Endothelial cell of umbilical vein (primary cell): ENCODE results near the gene EFEMP1. TPM values are rescaled to one million over a fixed set of nuclear protein-coding genes. Genes with fewer than 3 reads are reported as not detected.

Source experiments
- BruUV-seq: library from RNA; stranded (reverse); fragments of 400-500 nt; replicated peaks from 2 replicates; lab custom pipeline; 2021; lab: Mats Ljungman, UMichigan
- CTCF ChIA-PET: fragments of 300-600, 350-600 bp; sonication (Branson Sonifier 250); formaldehyde crosslinking; loops from one replicate; lab custom pipeline; 2021; ENCODE audit warnings: antibody characterized with exemption, inconsistent platforms; lab: Charles Lee
- POLR2A ChIA-PET: fragments of 300-600, 350-600 bp; sonication (Branson Sonifier 250); formaldehyde crosslinking; loops from one replicate; lab custom pipeline; 2021; ENCODE audit warnings: antibody characterized with exemption, inconsistent platforms; lab: Charles Lee
- DNase-seq: peaks from one replicate; pipeline ENCODE4 v3.0.0-alpha.2; 2011; ENCODE audit warnings: low read depth, low spot score
- FAIRE-seq: peaks from 2 replicates; lab custom pipeline; 2011; peaks lifted over from hg19 to GRCh38; lab: Jason Lieb, UNC
- H2AFZ ChIP-seq: 2 replicates; pipeline ENCODE4 v1.6.0; 2012; ENCODE audit warnings: low read depth, low read length, control low read depth, inconsistent platforms
- H3K27ac ChIP-seq: 2 replicates; pipeline ENCODE4 v1.5.1; 2011; ENCODE audit warnings: low read depth, mild to moderate bottlenecking, control low read depth, low read length, moderate library complexity; ENCODE audit not compliant: insufficient read depth
- H3K27me3 ChIP-seq, 2 experiments: 2 replicates each; pipeline versions ENCODE4 v1.6.0 to v1.6.1; 2011; ENCODE audit warnings: low read length in 2 of 2, mixed read lengths in 1 of 2; ENCODE audit not compliant: control insufficient read depth in 2 of 2, insufficient read depth in 2 of 2
- H3K36me3 ChIP-seq, 2 experiments: 2 replicates in 1 of 2; 3 replicates in 1 of 2; pipeline ENCODE4 v1.5.1; 2011; ENCODE audit warnings: low read length in 2 of 2, mild to moderate bottlenecking in 1 of 2, moderate library complexity in 1 of 2; ENCODE audit not compliant: control insufficient read depth in 2 of 2, insufficient read depth in 2 of 2; ENCODE audit errors: extremely low read depth in 1 of 2
- H3K4me1 ChIP-seq: 3 replicates; pipeline ENCODE4 v1.5.1; 2011; ENCODE audit warnings: mild to moderate bottlenecking, low read length; ENCODE audit not compliant: control insufficient read depth, insufficient read depth; ENCODE audit errors: extremely low read depth
- H3K4me2 ChIP-seq: 2 replicates; pipeline ENCODE4 v1.6.1; 2011; ENCODE audit warnings: low read length, control low read depth, mixed read lengths; ENCODE audit not compliant: insufficient read depth
- H3K4me3 ChIP-seq, 3 experiments: fragments of 200-600 bp in 1 of 3; sonication (generic), shearing (Covaris generic) in 1 of 3; replicated peaks in 1 of 3; 2 replicates each; pipeline ENCODE4 v1.5.1; 2011 to 2016; ENCODE audit warnings: control low read depth in 3 of 3, low read length in 3 of 3, mild to moderate bottlenecking in 2 of 3, inconsistent platforms in 1 of 3, low read depth in 1 of 3, moderate library complexity in 1 of 3; ENCODE audit not compliant: insufficient read depth in 1 of 3
- H3K79me2 ChIP-seq: 2 replicates; pipeline ENCODE4 v1.6.0; 2012; ENCODE audit warnings: low read length, inconsistent platforms; ENCODE audit not compliant: control insufficient read depth, insufficient read depth
- H3K9ac ChIP-seq: replicated peaks from 2 replicates; pipeline ENCODE3; 2011; ENCODE audit warnings: low read length, control low read depth; ENCODE audit not compliant: insufficient read depth; ENCODE audit errors: extremely low read depth
- H3K9me1 ChIP-seq: replicated peaks from 3 replicates; pipeline ENCODE4 v1.6.0; 2011; ENCODE audit warnings: mild to moderate bottlenecking, low read length; ENCODE audit not compliant: control insufficient read depth, insufficient read depth; ENCODE audit errors: extremely low read depth
- H3K9me3 ChIP-seq: replicated peaks from 2 replicates; pipeline ENCODE4 v1.5.1; 2012; ENCODE audit warnings: low read length, inconsistent platforms; ENCODE audit not compliant: control insufficient read depth, insufficient read depth
- H4K20me1 ChIP-seq: replicated peaks from 2 replicates; pipeline ENCODE3; 2011; ENCODE audit warnings: mild to moderate bottlenecking, low read length; ENCODE audit not compliant: control insufficient read depth, insufficient read depth; ENCODE audit errors: extremely low read depth
- EZH2 ChIP-seq: IDR thresholded peaks from 2 replicates; pipeline ENCODE4 v1.6.1; 2012; ENCODE audit warnings: borderline replicate concordance, low read depth, mild to moderate bottlenecking, moderate library complexity, low read length, inconsistent platforms; ENCODE audit not compliant: severe bottlenecking
- FOS ChIP-seq: IDR thresholded peaks from 2 replicates; pipeline ENCODE4 v1.6.1; 2011; ENCODE audit warnings: mild to moderate bottlenecking, low read length, moderate library complexity, borderline replicate concordance; ENCODE audit not compliant: insufficient read depth
- GATA2 ChIP-seq: IDR thresholded peaks from 2 replicates; pipeline ENCODE4 v1.7.0; 2011; ENCODE audit warnings: low read depth, mild to moderate bottlenecking, moderate library complexity, mixed read lengths, low read length; ENCODE audit not compliant: insufficient read length, insufficient read depth
- JUN ChIP-seq: IDR thresholded peaks from 2 replicates; pipeline ENCODE4 v1.6.1; 2011; ENCODE audit warnings: borderline replicate concordance, low read depth; ENCODE audit not compliant: insufficient read length, insufficient read depth
- MYC ChIP-seq: IDR thresholded peaks from one replicate; pipeline ENCODE4 v1.6.1; 2011; ENCODE audit warnings: mild to moderate bottlenecking, low read depth, low read length
- POLR2A ChIP-seq: IDR thresholded peaks from 2 replicates; pipeline ENCODE4 v1.6.1; 2012; ENCODE audit warnings: low read depth, mild to moderate bottlenecking, control low read depth, low read length
- POLR2AphosphoS5 ChIP-seq: IDR thresholded peaks from 2 replicates; pipeline ENCODE4 v1.6.1; 2012; ENCODE audit warnings: low read depth, mild to moderate bottlenecking, control low read depth, low read length, moderate library complexity; ENCODE audit not compliant: insufficient read depth
- dilution Hi-C: fragments of 300-500 bp; cut with MboI; formaldehyde crosslinking; loops from one replicate; pipeline ENCODE4 v1.15.0; 2019; ENCODE audit warnings: low sequenced_read_pairs; ENCODE audit not compliant: extremely low pct_ligation_motif_present
- intact Hi-C: fragments of 100-400 bp; cut with micrococcal nuclease; formaldehyde crosslinking; loops from one replicate; pipeline ENCODE4 v1.10.0; 2022
- polyA plus RNA-seq, 4 experiments: library from polyadenylated mRNA; depleted of rRNA in 3 of 4; stranded (reverse) in 3 of 4; unstranded in 1 of 4; fragments of >200 nt; gene quantifications; 2 replicates each; pipeline versions ENCODE4 v1.2.1 to v1.2.3, GENCODE V29; 2011 to 2012; ENCODE audit warnings: missing spikeins in 1 of 4
- total RNA-seq: library from RNA; stranded (reverse); gene quantifications from 2 replicates; pipeline ENCODE4 v1.2.3, GENCODE V29; 2021
- TF ChIP-seq, protein P1 (sequence below): IDR thresholded peaks from 2 replicates; pipeline ENCODE4 v1.6.1; 2011; ENCODE audit not compliant: insufficient read depth, insufficient read length
- TF ChIP-seq, protein P2 (sequence below), 2 donors: IDR thresholded peaks; 1 replicate in 1 of 2; 2 replicates in 1 of 2; pipeline ENCODE4 v1.5.1; 2011; ENCODE audit warnings: low read length in 2 of 2, mild to moderate bottlenecking in 2 of 2, moderate library complexity in 2 of 2, control low read depth in 1 of 2, inconsistent platforms in 1 of 2, low read depth in 1 of 2; ENCODE audit not compliant: insufficient read depth in 1 of 2; ENCODE audit errors: extremely low read depth in 1 of 2

Gene EFEMP1
- total and polyA plus RNA-seq, 2 donors (not counting 3 experiments of a cell fraction or from before 2014, with no cell fraction given) = 2,981 to 11,813 TPM

DNA sequence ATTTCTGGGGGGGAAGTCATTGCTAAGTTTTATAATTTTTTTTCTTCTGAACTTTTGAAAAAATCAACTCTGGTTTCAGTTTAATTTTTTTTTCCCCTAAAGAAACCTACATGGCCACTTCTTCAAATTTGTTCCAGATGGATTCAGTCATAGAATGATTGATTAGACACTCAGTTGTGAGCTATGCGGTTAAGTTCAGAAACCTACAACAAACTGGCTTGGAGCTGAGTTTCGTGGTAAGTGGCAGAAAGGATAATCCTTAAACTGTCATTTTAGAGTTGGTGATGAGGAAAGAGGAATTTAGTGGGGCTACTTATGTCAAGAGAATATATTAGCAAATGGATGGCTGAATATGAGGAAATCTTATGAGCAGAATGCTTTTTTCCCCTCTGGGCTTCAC is 23.7 kb downstream of the EFEMP1 start:
- intact Hi-C loops (no loop called here), dilution Hi-C loops (loop anchor here (25.0 kb wide), 1 partner anchor 87 kb away; no protein-coding TSS in a partner anchor)
- Histone ChIP-seq H3K79me2 (peaks cover 98% of the 10 kb centered on the region), H3K9ac (no peak overlapping the region), H3K4me3 (no peak overlapping the region), H4K20me1 (peaks cover 16% of the 10 kb centered on the region), H2AFZ (no peak overlapping the region), H3K27me3 (no peaks in the 10 kb centered on the region), H3K4me2 (peak overlapping the region; percentile 13), H3K27ac (no peak overlapping the region), H3K36me3 (peaks cover 54 to 73% of the 10 kb centered on the region in 2 experiments), H3K4me1 (peaks cover 78% of the 10 kb centered on the region), H3K9me1 (no peaks in the 10 kb centered on the region), H3K9me3 (no peaks in the 10 kb centered on the region)
- CTCF ChIA-PET = interaction anchor here (1.0 to 1.2 kb wide), 3 partner anchors 12 to 15 kb away, joined by 3 to 4 read pairs (median 3); no protein-coding TSS in a partner anchor
- POLR2A ChIA-PET = no interaction called here
- no peak for FAIRE-seq
- DNase-seq = no peak
- no TSS peak for BruUV-seq
- no peak for TF ChIP-seq JUN
- no peak for TF ChIP-seq MYC
- no peak for TF ChIP-seq POLR2A
- no peak for TF ChIP-seq FOS
- TF ChIP-seq, protein P1, sequence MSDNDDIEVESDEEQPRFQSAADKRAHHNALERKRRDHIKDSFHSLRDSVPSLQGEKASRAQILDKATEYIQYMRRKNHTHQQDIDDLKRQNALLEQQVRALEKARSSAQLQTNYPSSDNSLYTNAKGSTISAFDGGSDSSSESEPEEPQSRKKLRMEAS = no peak
- no peak for TF ChIP-seq GATA2
- TF ChIP-seq, protein P2, sequence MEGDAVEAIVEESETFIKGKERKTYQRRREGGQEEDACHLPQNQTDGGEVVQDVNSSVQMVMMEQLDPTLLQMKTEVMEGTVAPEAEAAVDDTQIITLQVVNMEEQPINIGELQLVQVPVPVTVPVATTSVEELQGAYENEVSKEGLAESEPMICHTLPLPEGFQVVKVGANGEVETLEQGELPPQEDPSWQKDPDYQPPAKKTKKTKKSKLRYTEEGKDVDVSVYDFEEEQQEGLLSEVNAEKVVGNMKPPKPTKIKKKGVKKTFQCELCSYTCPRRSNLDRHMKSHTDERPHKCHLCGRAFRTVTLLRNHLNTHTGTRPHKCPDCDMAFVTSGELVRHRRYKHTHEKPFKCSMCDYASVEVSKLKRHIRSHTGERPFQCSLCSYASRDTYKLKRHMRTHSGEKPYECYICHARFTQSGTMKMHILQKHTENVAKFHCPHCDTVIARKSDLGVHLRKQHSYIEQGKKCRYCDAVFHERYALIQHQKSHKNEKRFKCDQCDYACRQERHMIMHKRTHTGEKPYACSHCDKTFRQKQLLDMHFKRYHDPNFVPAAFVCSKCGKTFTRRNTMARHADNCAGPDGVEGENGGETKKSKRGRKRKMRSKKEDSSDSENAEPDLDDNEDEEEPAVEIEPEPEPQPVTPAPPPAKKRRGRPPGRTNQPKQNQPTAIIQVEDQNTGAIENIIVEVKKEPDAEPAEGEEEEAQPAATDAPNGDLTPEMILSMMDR (IDR thresholded peaks at IDR 0.05; ENCODE audit: extremely low read depth in 1 of 2, insufficient read depth in 1 of 2, low read depth in 1 of 2, low read length in 2 of 2) = no peak
- no peak for TF ChIP-seq EZH2
- TF ChIP-seq POLR2AphosphoS5 = no peak
